Measurements from ENCODE around the gene POLR3GL. TPM values are rescaled to one million over a fixed set of nuclear protein-coding genes. Genes with fewer than 3 reads are reported as not detected.

The POLR3GL gene
- total and polyA plus RNA-seq, 10 of the 15 experiments (the other 5 are each of a cell fraction or from before 2014, with no cell fraction given) = 12.8 to 47.0 (median 26.6) TPM

GRCh38 chr1:145922266-145922665, 42.2 kb upstream of the POLR3GL start:
- Histone ChIP-seq H3K9ac (ENCODE audit: control insufficient read depth, insufficient read depth, low read length) (no peak overlapping the region), H3K4me1 (ENCODE audit: control insufficient read depth, insufficient read depth, low read length) (peaks cover 17% of the 10 kb centered on the region), H2AFZ (ENCODE audit: control insufficient read depth, low read depth, low read length) (no peak overlapping the region), H3K36me3 (ENCODE audit: control insufficient read depth in 2 of 2, insufficient read depth in 2 of 2, low read length in 1 of 2) (peaks cover 0 to 8% of the 10 kb centered on the region in 2 experiments; a peak in 1 of 4 replicates), H4K20me1 (ENCODE audit: control insufficient read depth, insufficient read depth) (no peaks in the 10 kb centered on the region), H3K9me3 (replicated peaks; ENCODE audit: control insufficient read depth, insufficient read depth, low read length) (no peaks in the 10 kb centered on the region), H3K27me3 (replicated peaks in 1 of 2; ENCODE audit: control insufficient read depth in 2 of 2, insufficient read depth in 2 of 2, low read length in 1 of 2) (no peaks in the 10 kb centered on the region), H3K4me2 (ENCODE audit: control insufficient read depth, insufficient read depth) (no peak overlapping the region), H3K79me2 (ENCODE audit: control insufficient read depth, insufficient read depth, low read length) (peaks cover 27% of the 10 kb centered on the region), H3K27ac (ENCODE audit: control insufficient read depth, insufficient read depth) (no peak overlapping the region), H3K4me3 (no peak overlapping the region)
- WGBS (ENCODE audit: insufficient coverage, insufficient replicate concordance, low lambda C conversion rate, missing lambda C conversion rate) = 95% methylated on average over 2 of the region's 2 CpGs
- ChIA-PET CTCF (interaction anchor here (1.0 to 1.3 kb wide), 2 partner anchors 30 to 36 kb away, joined by 3 read pairs; partner anchors contain the start of gene LIX1L), POLR2A (interaction anchor here (1.0 to 1.4 kb wide), 5 partner anchors 35 to 63 kb away, joined by 3 to 7 read pairs (median 3); partner anchors contain the start of genes ANKRD34A, PIAS3 and POLR3GL), RAD21 (ENCODE audit: unreplicated experiment) (interaction anchor here (1.8 kb wide), 1 partner anchor 63 kb away, joined by 5 read pairs; the partner anchor contains the start of gene PIAS3), SMC1A (ENCODE audit: uncharacterized antibody, unreplicated experiment) (interaction anchor here (1.4 kb wide), 1 partner anchor 42 kb away, joined by 6 read pairs; the partner anchor contains the start of genes ANKRD34A and POLR3GL)
- in situ Hi-C loops (cut with MboI) = no loop called here
- TF ChIP-seq EED (IDR thresholded peaks at IDR 0.05; ENCODE audit: low read depth) = no peak
- TF ChIP-seq CEBPB (IDR thresholded peaks at IDR 0.05; ENCODE audit: borderline replicate concordance in 1 of 2, low read depth in 2 of 2, low read length in 2 of 2) = no peak
- no peak for TF ChIP-seq RFX5 (IDR thresholded peaks at IDR 0.05; ENCODE audit: low read depth, low read length)
- no peak for TF ChIP-seq PAX8 (IDR thresholded peaks at IDR 0.05)
- no peak for TF ChIP-seq BHLHE40 (IDR thresholded peaks at IDR 0.05; ENCODE audit: borderline replicate concordance in 1 of 2, low read depth in 2 of 2, low read length in 1 of 2)
- ATAC-seq = no peak
- DNase-seq (ENCODE audit: low read depth, low spot score) = no peak
- intact Hi-C loops (cut with micrococcal nuclease; ENCODE audit: unreplicated experiment) = no loop called here
- BruUV-seq (replicated peaks) = no TSS peak
- FAIRE-seq = no peak

DNA sequence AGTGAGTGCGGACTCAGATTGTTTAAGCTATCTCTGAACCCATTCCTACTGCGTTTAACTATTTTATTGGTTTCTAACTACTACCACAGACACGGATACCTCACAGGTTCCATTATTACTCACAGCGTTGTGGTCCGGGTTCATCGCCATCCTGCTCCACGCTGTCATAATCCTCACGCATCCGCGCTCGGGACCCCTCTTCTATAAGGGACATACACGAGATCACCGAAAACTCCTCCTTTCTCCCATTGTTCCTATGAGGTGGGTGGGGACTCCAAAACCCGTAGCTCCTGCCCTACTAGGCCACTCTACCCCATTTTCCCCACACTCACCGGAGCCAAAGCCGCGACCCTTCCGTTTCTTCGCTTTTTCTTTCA, 37.8 kb upstream of the POLR3GL start:
- Histone ChIP-seq H3K79me2 (ENCODE audit: control insufficient read depth, insufficient read depth, low read length) (peaks cover 25% of the 10 kb centered on the region), H3K4me2 (ENCODE audit: control insufficient read depth, insufficient read depth) (peak overlapping the region; percentile 92), H3K4me3 (peak overlapping the region; percentile 90), H3K27me3 (replicated peaks in 1 of 2; ENCODE audit: control insufficient read depth in 2 of 2, insufficient read depth in 2 of 2, low read length in 1 of 2) (no peaks in the 10 kb centered on the region), H2AFZ (ENCODE audit: control insufficient read depth, low read depth, low read length) (peak overlapping the region; percentile 73; the same call in 1 of the 2 replicates), H4K20me1 (ENCODE audit: control insufficient read depth, insufficient read depth) (no peaks in the 10 kb centered on the region), H3K27ac (ENCODE audit: control insufficient read depth, insufficient read depth) (peak overlapping the region; percentile 97), H3K36me3 (ENCODE audit: control insufficient read depth in 2 of 2, insufficient read depth in 2 of 2, low read length in 1 of 2) (peaks cover 0 to 8% of the 10 kb centered on the region in 2 experiments; a peak in 1 of 4 replicates), H3K9me3 (replicated peaks; ENCODE audit: control insufficient read depth, insufficient read depth, low read length) (no peaks in the 10 kb centered on the region), H3K4me1 (ENCODE audit: control insufficient read depth, insufficient read depth, low read length) (peaks cover 6% of the 10 kb centered on the region; the same call in 1 of the 2 replicates), H3K9ac (ENCODE audit: control insufficient read depth, insufficient read depth, low read length) (peak overlapping the region; percentile 100)
- intact Hi-C loops (cut with micrococcal nuclease; ENCODE audit: unreplicated experiment) = loop anchor here (1.0 to 2.0 kb wide), 2 partner anchors 8 to 32 kb away; partner anchors contain the start of genes LIX1L and PEX11B
- ATAC-seq (peak; percentile 28), FAIRE-seq (no peak), DNase-seq (ENCODE audit: low read depth, low spot score) (no peak)
- TSS peak; percentile 85 for BruUV-seq (replicated peaks)
- POLR2A ChIA-PET = interaction anchor here (1.5 to 3.6 kb wide), 6 partner anchors 8 to 81 kb away, joined by 8 to 58 read pairs (median 24); partner anchors contain the start of genes ANKRD34A, LIX1L, PEX11B and PIAS3
- CTCF ChIA-PET = interaction anchor here (1.0 to 2.4 kb wide), 15 partner anchors 11 to 105 kb away, joined by 3 to 28 read pairs (median 5); partner anchors contain the start of genes ANKRD34A, LIX1L and POLR3GL
- WGBS (ENCODE audit: insufficient coverage, insufficient replicate concordance, low lambda C conversion rate, missing lambda C conversion rate) = 3% methylated on average over 19 of the region's 19 CpGs
- in situ Hi-C loops (cut with MboI) = no loop called here
- no peak for TF ChIP-seq FOS (IDR thresholded peaks at IDR 0.05; ENCODE audit: borderline replicate concordance, extremely low read depth, insufficient read length)
- TF ChIP-seq SP1 (IDR thresholded peaks at IDR 0.05; ENCODE audit: low read depth, low read length) = no peak
- peak; percentile 31; the same call in 1 of the 2 replicates for TF ChIP-seq RUNX3 (IDR thresholded peaks at IDR 0.05; ENCODE audit: low read length)
- no peak for TF ChIP-seq ZNF274 (IDR thresholded peaks at IDR 0.05; ENCODE audit: insufficient read depth, insufficient read length)
- TF ChIP-seq ZBTB33 (IDR thresholded peaks at IDR 0.05) = no peak
- peak; percentile 19; the same call in 1 of the 2 replicates for TF ChIP-seq JUNB (IDR thresholded peaks at IDR 0.05)
- TF ChIP-seq RAD51 (IDR thresholded peaks at IDR 0.05) = no peak
- TF ChIP-seq HDAC2 (IDR thresholded peaks at IDR 0.05) = no peak
- no peak for TF ChIP-seq RAD21 (IDR thresholded peaks at IDR 0.05; ENCODE audit: insufficient read depth, low read depth, low read length)
- RAD21 ChIA-PET (ENCODE audit: unreplicated experiment) = interaction anchor here (1.2 to 2.3 kb wide), 5 partner anchors 8 to 67 kb away, joined by 3 to 23 read pairs (median 18); partner anchors contain the start of genes ANKRD34A, LIX1L, PEX11B and PIAS3
- SMC1A ChIA-PET (ENCODE audit: uncharacterized antibody, unreplicated experiment) = interaction anchor here (1.4 to 3.5 kb wide), 8 partner anchors 13 to 110 kb away, joined by 3 to 30 read pairs (median 10); partner anchors contain the start of genes ANKRD34A, LIX1L and POLR3GL

Measured in GM12878 (cell line).